Lower lobe of right lung (tissue), 2 donors: ENCODE results near the gene HS6ST1. TPM values are rescaled to one million over a fixed set of nuclear protein-coding genes. Genes with fewer than 3 reads are reported as not detected.
"Not testable (repeated sequence)": the region's sequence is repeated elsewhere in the genome, so short reads cannot be mapped to it uniquely, and the experiment has no call there.

Experiments
- ATAC-seq, 2 donors: fragments of 200-7000 bp; cut with Tn5 transposase; one replicate each; pipeline ENCODE4 v1.9.1; 2020 to 2022; ENCODE audit warnings: mild to moderate bottlenecking in 2 of 2, moderate library complexity in 2 of 2
- DNase-seq: peaks from one replicate; pipeline ENCODE4 v3.0.0-alpha.2; 2020
- H3K27ac ChIP-seq: fragments of 200-600 bp; one replicate; pipeline ENCODE4 v1.8.0; 2022
- H3K27me3 ChIP-seq: fragments of 200-600 bp; one replicate; pipeline ENCODE4 v1.8.0; 2022; ENCODE audit warnings: low read depth
- H3K36me3 ChIP-seq: fragments of 200-600 bp; one replicate; pipeline ENCODE4 v1.8.0; 2022; ENCODE audit warnings: mild to moderate bottlenecking
- H3K4me1 ChIP-seq: fragments of 200-600 bp; one replicate; pipeline ENCODE4 v1.8.0; 2022
- H3K4me3 ChIP-seq: fragments of 200-600 bp; one replicate; pipeline ENCODE4 v1.8.0; 2022; ENCODE audit warnings: mild to moderate bottlenecking
- H3K9me3 ChIP-seq: fragments of 200-600 bp; one replicate; pipeline ENCODE4 v1.8.0; 2022
- CTCF ChIP-seq: fragments of 200-600 bp; IDR thresholded peaks from one replicate; pipeline ENCODE4 v1.8.0; 2022; ENCODE audit warnings: antibody characterized with exemption, mild to moderate bottlenecking
- intact Hi-C: fragments of 100-400 bp; cut with DNase I; formaldehyde crosslinking; loops from one replicate; pipeline ENCODE4 v1.11.0; 2022
- total RNA-seq: library from RNA; stranded (reverse); fragmentation: NEBNext Ultra II Directional; extraction: Animal tissue kit (Norgen Biotek cat#: 25700); gene quantifications from one replicate; pipeline ENCODE4 v1.2.1, GENCODE V29; 2021
- donor health status: DM: no; HTN: yes; CAD: no; lungs with severe emphysema.

HS6ST1 gene
- total RNA-seq, 1 donor from 2014 or later = 26.3 TPM

- Histone ChIP-seq H3K9me3 (no peaks in the 10 kb centered on the region), H3K4me1 (peaks cover 41% of the 10 kb centered on the region), H3K27ac (no peak overlapping the region), H3K4me3 (no peak overlapping the region), H3K36me3 (peaks cover 6% of the 10 kb centered on the region), H3K27me3 (no peaks in the 10 kb centered on the region)
- no peak for TF ChIP-seq CTCF
- no peak for DNase-seq
- intact Hi-C loops = no loop called here
- ATAC-seq = no peak
Measured at GRCh38 chr2:128320192-128320905, 1.7 kb upstream of the HS6ST1 start.

- peaks cover 42% of the 10 kb centered on the region for H3K4me1 ChIP-seq
- H3K36me3 ChIP-seq = peaks cover 9% of the 10 kb centered on the region
- peak overlapping the region; percentile 80 for H3K4me3 ChIP-seq
- peak overlapping the region; percentile 73 for H3K27ac ChIP-seq
- intact Hi-C loops = no loop called here
- TF ChIP-seq CTCF = no peak
- H3K27me3 ChIP-seq = no peaks in the 10 kb centered on the region
- H3K9me3 ChIP-seq = no peaks in the 10 kb centered on the region
- ATAC-seq (no peak), DNase-seq (peak; percentile 45)
Measured at GRCh38 chr2:128319631-128320191, 1.0 kb upstream of the HS6ST1 start.

DNA sequence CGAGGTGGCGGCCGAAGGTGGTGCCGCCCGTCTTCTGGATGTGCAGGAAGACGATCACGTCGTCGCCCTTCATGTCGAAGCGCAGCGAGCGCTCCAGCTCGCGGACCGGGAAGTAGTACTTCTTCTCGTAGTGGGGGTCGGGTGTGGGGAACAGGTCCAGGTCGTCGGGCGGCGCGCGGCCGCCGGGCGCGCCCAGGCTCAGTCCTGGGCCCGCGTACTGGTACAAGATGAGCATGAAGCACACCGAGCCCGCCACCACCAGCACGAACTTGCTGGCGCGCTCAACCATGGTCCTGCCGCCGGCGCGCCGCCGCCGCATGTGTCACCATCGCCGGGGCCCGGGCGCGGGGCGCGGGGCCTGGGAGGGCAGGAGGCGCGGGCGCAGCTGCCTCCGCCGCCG is 423 bp downstream of the HS6ST1 start:
- H3K36me3 ChIP-seq, H3K27ac ChIP-seq, H3K9me3 ChIP-seq, intact Hi-C loops, ATAC-seq, H3K27me3 ChIP-seq: not testable (repeated sequence)
- DNase-seq = peak; percentile 49
- Histone ChIP-seq H3K4me1 (peaks cover 49% of the 10 kb centered on the region), H3K4me3 (peak overlapping the region; percentile 80)

- peak in 1 of 2 donors; percentile 11 for ATAC-seq
- intact Hi-C loops, DNase-seq, H3K9me3 ChIP-seq, H3K36me3 ChIP-seq, H3K27me3 ChIP-seq: not testable (repeated sequence)
- H3K4me3 ChIP-seq = peak overlapping the region; percentile 80
- H3K27ac ChIP-seq = peak overlapping the region; percentile 62
- peaks cover 51% of the 10 kb centered on the region for H3K4me1 ChIP-seq
Measured at GRCh38 chr2:128317899-128318225, 806 bp downstream of the HS6ST1 start.

DNA sequence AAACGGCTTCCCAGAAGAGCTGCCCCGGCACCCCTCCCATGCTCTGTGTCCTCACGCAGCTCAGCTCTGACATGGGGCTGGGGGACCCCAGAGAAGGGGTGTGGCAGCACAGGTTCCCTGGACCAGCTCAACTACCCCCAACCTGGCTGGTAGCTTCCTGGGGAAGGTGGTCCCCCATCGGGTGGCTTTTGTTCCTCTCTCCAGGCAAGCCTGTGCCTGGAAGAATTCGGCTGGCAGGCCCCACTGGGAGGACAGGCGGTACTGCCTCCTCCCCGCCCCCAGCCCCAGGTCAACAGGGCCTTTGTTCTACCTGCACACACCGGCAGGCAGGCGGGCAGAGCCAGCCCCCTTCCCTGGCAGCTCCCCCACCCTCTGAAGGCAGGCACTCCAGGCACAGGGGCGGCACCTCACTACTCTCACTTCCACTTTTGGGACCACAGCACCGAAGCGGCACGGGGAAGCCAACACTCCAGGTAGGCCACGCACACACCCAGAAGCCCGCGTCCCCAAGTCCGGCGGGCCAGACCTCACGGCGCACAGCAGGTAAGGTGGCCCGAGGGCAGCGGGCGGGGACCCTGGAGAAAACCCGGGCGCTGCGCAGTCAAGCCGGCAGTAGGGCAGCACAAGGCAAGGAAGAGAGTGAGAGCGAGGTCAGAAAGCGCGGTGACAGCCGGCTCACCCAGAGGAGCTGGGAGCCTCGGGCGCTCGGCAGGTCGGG is 1.3 kb downstream of the HS6ST1 start:
- peak overlapping the region; percentile 80 for H3K4me3 ChIP-seq
- no peak for TF ChIP-seq CTCF
- DNase-seq = peak; percentile 57
- H3K27ac ChIP-seq = peak overlapping the region; percentile 62
- intact Hi-C loops = no loop called here
- peak; percentile 1 to 2 for ATAC-seq
- peaks cover 50% of the 10 kb centered on the region for H3K4me1 ChIP-seq
- H3K9me3 ChIP-seq = no peaks in the 10 kb centered on the region
- H3K36me3 ChIP-seq = peaks cover 9% of the 10 kb centered on the region
- no peaks in the 10 kb centered on the region for H3K27me3 ChIP-seq

- intact Hi-C loops = no loop called here
- ATAC-seq (no peak), DNase-seq (peak; percentile 41)
- Histone ChIP-seq H3K27me3 (no peaks in the 10 kb centered on the region), H3K36me3 (peaks cover 9% of the 10 kb centered on the region), H3K4me3 (peak overlapping the region; percentile 80), H3K4me1 (peaks cover 55% of the 10 kb centered on the region), H3K9me3 (no peaks in the 10 kb centered on the region), H3K27ac (peak overlapping the region; percentile 62)
- no peak for TF ChIP-seq CTCF
Measured at GRCh38 chr2:128316777-128317180, 1.9 kb downstream of the HS6ST1 start.
